Fibroblast of lung (primary cell): ENCODE measurements around the gene NXPH1. TPM values are rescaled to one million over a fixed set of nuclear protein-coding genes. Genes with fewer than 3 reads are reported as not detected.

Source experiments
- DNase-seq, 2 donors: peaks; one replicate each; pipeline versions ENCODE4 v3.0.0 to v3.0.0-alpha.2; 2010; ENCODE audit warnings: low read depth in 2 of 2
- H2AFZ ChIP-seq: 2 replicates; pipeline ENCODE4 v1.5.1; 2012; ENCODE audit warnings: low read length, control low read depth, inconsistent platforms
- H3K27ac ChIP-seq: 2 replicates; pipeline ENCODE4 v1.5.1; 2011; ENCODE audit warnings: low read length, control low read depth; ENCODE audit not compliant: insufficient read depth
- H3K27me3 ChIP-seq: 2 replicates; pipeline ENCODE4 v1.5.1; 2011; ENCODE audit warnings: mild to moderate bottlenecking, low read length; ENCODE audit not compliant: control insufficient read depth, insufficient read depth
- H3K36me3 ChIP-seq: 2 replicates; pipeline ENCODE4 v1.5.1; 2011; ENCODE audit warnings: low read length; ENCODE audit not compliant: control insufficient read depth, insufficient read depth
- H3K4me1 ChIP-seq: 2 replicates; pipeline ENCODE4 v1.5.1; 2011; ENCODE audit warnings: low read length; ENCODE audit not compliant: control insufficient read depth, insufficient read depth; ENCODE audit errors: extremely low read depth
- H3K4me2 ChIP-seq: 2 replicates; pipeline ENCODE4 v1.5.1; 2011; ENCODE audit warnings: low read length, control low read depth; ENCODE audit not compliant: insufficient read depth; ENCODE audit errors: extremely low read depth
- H3K4me3 ChIP-seq, 4 experiments: fragments of 200-600 bp in 1 of 4; sonication (generic) in 1 of 4; replicated peaks in 1 of 4; 2 replicates each; pipeline ENCODE4 v1.5.1; 2011 to 2016; ENCODE audit warnings: low read length in 4 of 4, low read depth in 3 of 4, mild to moderate bottlenecking in 3 of 4, control low read depth in 2 of 4, inconsistent platforms in 1 of 4, mixed read lengths in 1 of 4; ENCODE audit not compliant: insufficient read depth in 1 of 4; ENCODE audit errors: control extremely low read depth in 1 of 4
- H3K79me2 ChIP-seq: 2 replicates; pipeline ENCODE4 v1.5.1; 2012; ENCODE audit warnings: mild to moderate bottlenecking, low read length, inconsistent platforms; ENCODE audit not compliant: control insufficient read depth, insufficient read depth
- H3K9ac ChIP-seq: 2 replicates; pipeline ENCODE4 v1.5.1; 2011; ENCODE audit warnings: mild to moderate bottlenecking, low read length, control low read depth; ENCODE audit not compliant: insufficient read depth
- H3K9me3 ChIP-seq: 2 replicates; pipeline ENCODE4 v1.5.1; 2012; ENCODE audit warnings: low read depth, low read length; ENCODE audit not compliant: control insufficient read depth, insufficient read depth
- H4K20me1 ChIP-seq: 2 replicates; pipeline ENCODE4 v1.5.1; 2011; ENCODE audit warnings: low read length; ENCODE audit not compliant: control insufficient read depth, insufficient read depth; ENCODE audit errors: extremely low read depth
- CTCF ChIP-seq, 2 donors: IDR thresholded peaks in 1 of 2; conservative IDR thresholded peaks in 1 of 2; 1 replicate in 1 of 2; 2 replicates in 1 of 2; pipeline ENCODE4 v1.5.1; 2011 to 2012; ENCODE audit warnings: low read length in 2 of 2, control low read depth in 1 of 2, inconsistent platforms in 1 of 2, low read depth in 1 of 2, mild to moderate bottlenecking in 1 of 2
- EZH2 ChIP-seq: IDR thresholded peaks from 2 replicates; pipeline ENCODE4 v1.5.1; 2012; ENCODE audit warnings: low read length, control low read depth, mild to moderate bottlenecking; ENCODE audit errors: missing control alignments
- polyA plus RNA-seq, 2 donors: library from polyadenylated mRNA; depleted of rRNA in 1 of 2; stranded (reverse) in 1 of 2; unstranded in 1 of 2; fragments of >200 nt; gene quantifications; 2 replicates each; pipeline ENCODE4 v1.2.1, GENCODE V29; 2011 to 2012; ENCODE audit warnings: missing spikeins in 1 of 2
- total RNA-seq: library from RNA; depleted of rRNA; stranded (reverse); fragments of >200 nt; gene quantifications from 2 replicates; pipeline ENCODE4 v1.2.1, GENCODE V29; 2014

The NXPH1 gene
- total and polyA plus RNA-seq, 2 donors (not counting 1 experiment from before 2014, with no cell fraction given), result not detected

- Histone ChIP-seq H3K4me2 (no peak overlapping the region), H3K9me3 (no peaks in the 10 kb centered on the region), H4K20me1 (no peaks in the 10 kb centered on the region), H2AFZ (no peak overlapping the region), H3K36me3 (no peaks in the 10 kb centered on the region), H3K9ac (no peak overlapping the region), H3K4me1 (no peaks in the 10 kb centered on the region), H3K27me3 (no peaks in the 10 kb centered on the region), H3K79me2 (no peaks in the 10 kb centered on the region), H3K27ac (no peak overlapping the region), H3K4me3 (no peak overlapping the region)
- TF ChIP-seq EZH2, result no peak
- no peak for TF ChIP-seq CTCF (conservative IDR thresholded peaks at IDR 0.05 in 1 of 2, IDR thresholded peaks at IDR 0.05 in 1 of 2; ENCODE audit: low read depth in 1 of 2, low read length in 2 of 2)
- DNase-seq, result no peak
Observed at GRCh38 chr7:8390262-8390626, 43.2 kb upstream of the NXPH1 start.

GRCh38 chr7:8391353-8392062 is 41.9 kb upstream of the NXPH1 start:
- no peak for DNase-seq
- Histone ChIP-seq H2AFZ (no peak overlapping the region), H3K27me3 (no peaks in the 10 kb centered on the region), H4K20me1 (no peaks in the 10 kb centered on the region), H3K9ac (no peak overlapping the region), H3K36me3 (no peaks in the 10 kb centered on the region), H3K9me3 (no peaks in the 10 kb centered on the region), H3K27ac (no peak overlapping the region), H3K4me3 (no peak overlapping the region), H3K4me1 (no peaks in the 10 kb centered on the region), H3K4me2 (no peak overlapping the region), H3K79me2 (no peaks in the 10 kb centered on the region)
- TF ChIP-seq EZH2 (no peak), CTCF (conservative IDR thresholded peaks at IDR 0.05 in 1 of 2, IDR thresholded peaks at IDR 0.05 in 1 of 2; ENCODE audit: low read depth in 1 of 2, low read length in 2 of 2) (no peak)

- Histone ChIP-seq H4K20me1 (no peaks in the 10 kb centered on the region), H3K27ac (no peak overlapping the region), H3K79me2 (no peaks in the 10 kb centered on the region), H2AFZ (no peak overlapping the region), H3K4me1 (no peaks in the 10 kb centered on the region), H3K27me3 (no peaks in the 10 kb centered on the region), H3K4me3 (no peak overlapping the region), H3K9me3 (no peaks in the 10 kb centered on the region), H3K4me2 (no peak overlapping the region), H3K36me3 (no peaks in the 10 kb centered on the region), H3K9ac (no peak overlapping the region)
- DNase-seq, result no peak
- TF ChIP-seq EZH2 (no peak), CTCF (conservative IDR thresholded peaks at IDR 0.05 in 1 of 2, IDR thresholded peaks at IDR 0.05 in 1 of 2; ENCODE audit: low read depth in 1 of 2, low read length in 2 of 2) (no peak)
Observed at GRCh38 chr7:8396294-8396693, 37.1 kb upstream of the NXPH1 start.
